NCI-H748 (cell line): ENCODE data around the gene UBE2J2.
"Not testable (repeated sequence)": the region's sequence is repeated elsewhere in the genome, so short reads cannot be mapped to it uniquely, and the experiment has no call there.

Source experiments
- DNase-seq: peaks from one replicate; lab custom pipeline; 2025; ENCODE audit not compliant: unreplicated experiment; lab: John Stamatoyannopoulos, UW

Gene UBE2J2

DNA sequence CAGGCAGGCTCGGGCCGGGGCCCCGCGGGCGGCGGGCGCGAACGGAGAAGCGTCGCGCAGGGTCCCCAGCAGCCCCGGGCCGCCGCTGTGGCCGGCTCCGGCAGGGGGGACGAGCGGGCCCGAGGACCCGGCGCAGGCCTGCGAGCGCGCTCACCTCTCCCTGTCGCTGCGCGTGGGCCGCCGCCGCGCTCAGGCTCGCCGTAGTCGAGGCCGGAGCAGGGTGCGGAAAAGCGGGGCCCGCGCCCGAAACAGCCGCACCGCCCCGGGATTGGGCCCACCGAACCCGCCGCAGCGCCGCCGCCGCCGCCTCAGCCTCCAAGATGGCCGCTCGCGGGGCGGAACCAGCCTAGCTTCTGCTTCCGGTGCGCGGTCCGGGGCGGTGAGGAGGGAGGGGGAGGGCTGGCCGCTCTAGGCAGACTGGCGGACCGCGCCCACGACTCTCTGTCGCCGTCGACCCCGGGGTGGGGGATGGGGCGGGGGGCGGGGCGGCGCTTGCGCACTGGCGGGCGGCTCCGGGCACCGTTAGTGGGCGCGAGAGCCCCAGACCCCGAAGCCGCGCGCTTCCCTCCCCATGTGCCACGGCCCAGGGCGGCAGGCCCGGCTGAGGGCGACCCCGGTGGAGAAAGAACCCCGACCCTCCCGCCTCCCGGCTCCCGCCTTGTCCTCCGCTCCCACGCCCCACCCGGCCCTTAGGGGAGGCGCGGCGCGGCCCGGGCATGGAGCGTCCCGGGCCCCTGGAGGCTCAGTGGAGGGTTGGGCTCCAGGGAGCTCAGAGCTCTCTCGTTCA is at the start of gene UBE2J2:
UBE2J2 (minus strand) TSS at position 343 of the 787 bp plus-strand sequence. CDS start 5,862 bp downstream, outside the sequence.
- DNase-seq, result peak; percentile 85

DNA sequence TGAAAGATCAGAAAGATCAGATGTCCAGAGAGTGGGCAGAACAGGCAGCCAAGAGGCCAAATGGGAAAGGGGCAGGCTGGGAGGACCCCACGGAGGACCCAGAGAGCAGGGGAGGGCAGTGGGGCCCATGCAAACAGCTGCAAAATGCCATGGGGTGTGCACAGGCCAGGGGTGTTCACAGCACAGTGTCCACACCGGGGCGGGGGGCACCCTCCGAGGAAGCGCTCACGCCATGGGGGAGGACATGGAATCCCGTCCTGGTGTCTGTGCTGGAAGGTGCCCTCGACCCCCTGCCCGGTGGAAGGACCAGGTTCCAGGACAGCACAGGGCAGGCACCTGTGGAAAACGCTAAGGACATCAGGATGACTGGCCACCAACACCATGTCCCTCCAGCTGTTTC is 49.3 kb upstream of the UBE2J2 start:
- DNase-seq, result no peak

DNA sequence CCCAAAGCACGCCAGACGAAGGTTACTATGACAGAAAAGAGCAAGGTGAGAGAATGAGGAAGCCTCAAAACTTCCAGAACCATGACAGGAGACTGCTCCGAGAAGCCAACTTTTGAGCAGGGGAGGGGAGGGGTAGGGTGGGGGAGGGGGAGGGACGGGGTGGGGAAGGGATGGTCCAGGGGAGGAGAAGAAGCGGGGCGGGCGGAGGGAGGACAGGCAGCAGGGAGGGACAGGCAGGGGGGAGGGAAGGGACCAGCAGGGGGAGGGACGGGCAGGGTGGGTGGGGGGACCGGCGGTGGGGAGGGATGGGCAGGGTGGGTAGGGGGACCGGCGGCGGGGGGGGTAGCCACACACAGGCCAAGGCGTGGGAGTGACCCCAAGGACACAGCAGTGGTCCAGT is 48.8 kb upstream of the UBE2J2 start:
- no peak for DNase-seq

DNA sequence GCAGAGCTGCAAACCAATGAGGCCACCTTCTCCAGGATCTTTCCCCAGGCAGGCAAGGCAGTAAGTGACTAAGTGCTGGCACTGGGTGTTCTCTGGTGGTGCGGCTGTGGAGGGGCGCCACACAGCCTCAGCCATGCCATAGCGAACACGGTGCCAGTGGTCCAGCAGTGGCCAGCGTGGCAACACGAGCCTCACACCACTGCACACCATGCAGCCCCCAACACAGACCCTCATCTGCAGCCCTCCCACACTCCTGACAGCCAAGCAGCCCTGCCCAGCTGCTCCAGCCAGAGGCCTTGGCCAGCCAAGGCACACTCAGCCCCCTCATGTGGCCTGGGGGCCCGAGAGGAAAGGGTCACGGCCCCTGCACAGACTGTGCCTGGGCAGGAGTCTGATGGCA is 47.8 kb upstream of the UBE2J2 start:
- no peak for DNase-seq

DNA sequence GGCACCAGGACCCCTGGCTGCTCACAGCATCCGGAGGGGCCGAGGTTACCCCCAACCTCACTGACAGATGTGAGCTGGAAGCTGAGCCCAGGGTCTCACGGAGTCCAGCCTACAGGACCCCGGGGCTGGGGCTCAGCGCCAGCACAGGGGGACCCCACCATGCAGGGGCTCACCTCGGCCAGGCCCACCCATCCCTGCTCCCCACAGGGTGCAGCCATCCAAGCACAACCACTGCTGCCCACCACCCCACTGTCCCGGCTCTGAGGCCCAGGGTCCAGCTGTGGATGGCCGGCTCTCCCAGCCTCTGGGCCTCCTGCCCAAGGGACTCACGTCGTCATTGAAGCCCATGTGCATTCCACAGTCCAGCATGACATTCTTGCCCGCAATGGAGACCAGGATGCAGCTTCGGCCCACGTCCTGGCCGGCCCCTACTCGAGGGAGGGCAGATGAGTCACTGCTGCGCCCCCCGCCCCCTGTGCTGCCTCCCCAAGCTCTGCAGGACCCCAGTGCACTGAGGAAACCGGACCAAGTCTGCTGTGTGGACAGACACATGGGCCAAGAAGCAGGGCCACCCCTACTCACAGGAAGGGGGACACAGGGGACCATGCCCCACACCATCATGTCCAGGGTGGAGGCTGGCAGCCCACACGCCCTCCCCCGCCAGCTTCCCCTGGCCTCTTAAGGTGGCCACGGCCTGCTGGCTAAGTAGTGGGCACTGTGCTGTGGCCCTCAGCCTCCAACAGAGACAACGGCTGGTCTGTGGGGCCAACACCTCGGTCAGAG is 47.2 kb upstream of the UBE2J2 start:
- DNase-seq, result no peak

DNA sequence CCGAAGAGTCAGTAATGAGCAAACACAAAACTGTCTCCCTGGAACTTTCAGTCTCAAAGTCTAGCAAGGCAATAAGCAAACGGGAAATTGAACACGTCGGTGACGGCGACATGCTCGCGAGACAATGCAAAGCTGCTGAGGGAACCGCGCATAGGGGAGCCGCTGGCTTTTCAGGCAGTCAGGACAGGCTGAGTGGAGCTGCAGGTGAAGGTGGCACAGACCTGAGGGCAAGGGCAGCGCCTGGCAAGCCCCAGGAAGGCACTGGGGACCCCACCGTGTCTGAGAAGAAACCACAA is 45.9 kb upstream of the UBE2J2 start:
- DNase-seq, result no peak

DNA sequence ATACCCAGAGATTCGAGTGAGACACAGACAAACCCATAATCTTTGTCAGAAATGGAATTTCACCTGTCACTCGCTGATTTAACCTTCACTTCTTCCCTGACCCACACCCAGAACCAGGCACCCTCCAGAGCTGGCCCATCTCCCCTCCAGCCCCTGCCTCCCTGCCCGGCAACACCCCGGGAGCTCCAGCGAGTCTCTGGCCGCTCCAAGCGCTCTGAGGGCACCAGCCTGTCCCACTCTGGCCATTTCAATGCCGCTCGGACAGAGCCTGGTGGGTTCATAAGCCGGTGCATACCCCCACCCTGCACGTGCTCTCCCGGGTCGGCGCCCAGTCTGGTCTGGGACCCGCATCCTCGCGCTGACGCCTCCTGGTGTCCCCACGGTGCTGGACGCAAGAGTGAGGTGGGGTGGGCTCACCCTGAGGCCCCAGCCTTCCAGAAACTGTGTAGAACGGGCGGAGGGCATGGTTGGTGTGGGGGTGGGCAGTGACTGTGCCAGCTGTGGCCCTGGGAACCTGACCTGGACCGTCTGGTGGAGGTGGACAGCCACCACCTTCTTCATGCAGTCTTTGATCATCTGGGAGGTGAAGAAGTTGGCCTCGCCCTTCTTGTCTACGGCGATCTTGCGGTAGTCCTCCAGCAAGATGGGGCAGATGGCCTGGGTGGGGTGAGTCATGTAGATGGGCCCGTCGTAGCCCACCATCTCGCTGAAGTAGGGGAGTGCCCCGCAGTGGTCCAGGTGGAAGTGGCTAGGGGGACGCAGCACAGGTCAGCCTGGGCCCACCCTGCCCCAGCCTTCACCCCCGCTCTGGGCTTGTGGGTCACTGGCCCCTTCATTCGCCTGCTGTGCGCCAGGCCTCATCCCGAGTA is 45.4 kb upstream of the UBE2J2 start:
- no peak for DNase-seq

DNA sequence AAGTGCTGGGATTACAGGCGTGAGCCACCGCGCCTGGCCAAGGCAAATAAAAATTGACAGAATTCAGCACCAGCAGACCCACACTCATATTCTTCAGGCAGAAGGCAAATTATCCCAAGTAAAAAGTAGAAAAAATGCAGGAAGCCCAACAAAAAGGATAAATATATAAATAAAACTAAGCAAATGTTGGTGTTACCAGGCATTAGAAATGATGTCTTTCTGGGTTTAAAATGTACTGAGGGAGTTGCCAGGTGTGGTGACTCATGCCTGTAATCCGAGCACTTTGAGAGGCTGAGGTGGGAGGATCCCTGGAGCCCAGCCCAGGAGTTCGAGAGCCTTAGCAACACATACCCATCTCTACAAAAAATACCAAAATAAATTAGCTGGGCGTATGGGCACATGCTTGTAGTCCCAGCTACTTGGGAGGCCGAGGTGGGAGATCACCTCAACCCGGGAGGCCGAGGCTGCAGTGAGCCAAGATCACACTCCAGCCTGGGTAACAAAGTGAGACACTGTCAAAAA is 44.5 kb upstream of the UBE2J2 start:
- DNase-seq, result peak; percentile 18

DNA sequence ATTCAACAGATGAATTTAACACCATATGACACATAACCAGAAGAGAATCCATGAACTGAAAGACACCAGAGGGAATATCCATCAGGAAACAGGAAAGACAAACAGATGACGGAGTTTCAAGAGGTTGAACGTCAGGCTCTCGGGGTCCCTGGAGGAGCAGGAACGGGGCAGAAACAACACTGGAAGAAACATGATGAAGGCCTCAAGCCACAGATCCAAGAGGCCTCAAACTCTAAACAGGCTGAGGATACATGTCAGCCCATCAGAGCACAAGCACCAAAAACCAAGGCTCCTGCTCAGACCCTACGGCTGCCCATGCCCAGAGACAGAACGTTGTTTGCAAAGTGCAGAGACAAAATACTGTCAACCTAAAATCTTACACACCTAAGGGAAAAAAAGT is 43.8 kb upstream of the UBE2J2 start:
- DNase-seq, result no peak

DNA sequence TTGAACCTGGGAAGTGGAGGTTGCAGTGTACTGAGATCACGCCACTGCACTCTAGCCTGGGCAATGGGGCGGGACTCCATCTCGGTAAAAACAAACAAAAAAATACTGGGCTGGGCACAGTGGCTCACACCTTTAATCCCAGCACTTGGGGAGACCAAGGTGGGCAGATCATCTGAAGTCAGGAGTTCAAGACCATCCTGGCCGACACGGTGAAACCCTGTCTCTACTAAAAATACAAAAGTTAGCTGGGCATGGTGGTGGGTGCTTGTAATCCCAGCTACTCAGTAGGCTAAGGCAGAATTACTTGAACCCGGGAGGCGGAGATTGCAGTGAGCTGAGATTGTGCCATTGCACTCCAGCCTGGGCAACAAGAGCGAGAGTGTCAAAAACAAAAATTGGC is 42.5 kb upstream of the UBE2J2 start:
- DNase-seq, result not testable (repeated sequence)

DNA sequence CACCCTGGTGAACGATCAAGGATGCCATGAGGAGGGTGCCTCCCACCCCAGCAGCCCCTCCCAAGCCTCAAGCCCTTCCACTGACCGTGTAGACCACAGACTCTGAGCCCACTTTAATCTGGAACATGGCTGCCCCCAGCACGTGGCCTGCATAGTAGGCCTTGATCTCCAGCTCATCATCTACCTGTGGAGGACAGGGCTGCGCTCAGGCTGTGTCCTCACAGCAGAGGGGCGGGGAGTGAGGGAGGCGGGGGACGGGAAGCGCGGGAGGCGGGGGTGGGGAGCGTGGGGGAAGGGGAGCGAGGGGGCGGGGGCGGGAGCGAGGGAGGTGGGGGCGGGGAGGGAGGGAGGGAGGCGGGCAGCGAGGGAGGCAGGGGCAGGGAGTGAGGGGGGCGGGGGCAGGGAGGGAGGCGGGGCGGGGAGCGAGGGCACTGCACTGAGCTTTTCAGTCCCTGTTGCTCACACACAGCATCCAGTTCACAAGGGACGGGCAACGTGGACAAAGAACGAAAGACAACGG is 41.8 kb upstream of the UBE2J2 start:
- DNase-seq, result no peak

DNA sequence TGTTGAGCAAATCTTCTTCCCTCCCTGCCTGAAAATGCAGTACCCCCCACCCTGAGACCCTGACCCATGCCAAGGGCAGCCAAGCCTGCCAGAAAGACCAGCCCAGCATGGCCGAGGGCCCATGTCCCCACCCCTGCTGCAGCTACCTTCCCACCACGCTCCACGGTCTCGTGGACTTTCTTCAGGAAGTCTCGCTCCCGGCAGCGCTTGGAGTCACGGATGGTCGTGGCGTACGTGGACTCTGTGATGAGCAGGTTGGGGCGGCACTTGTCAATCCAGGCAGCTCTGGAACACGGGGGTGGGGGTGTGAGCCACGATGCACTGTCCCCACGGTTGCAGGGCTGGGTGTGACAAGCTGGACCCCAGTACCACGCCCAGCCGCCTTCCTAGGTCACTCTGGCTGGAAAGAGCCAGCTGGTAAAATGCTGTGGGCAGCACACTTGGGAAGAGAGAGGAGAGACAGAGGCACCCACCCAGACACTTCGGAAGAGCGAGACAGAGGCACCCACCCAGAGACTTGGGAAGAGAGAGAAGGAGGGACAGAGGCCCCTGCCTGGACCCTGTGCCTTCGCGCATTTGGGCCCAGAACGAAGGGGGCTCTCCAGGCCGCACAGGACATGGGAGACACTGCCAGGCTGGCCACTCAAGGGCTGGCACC is 41.2 kb upstream of the UBE2J2 start:
- DNase-seq, result no peak

DNA sequence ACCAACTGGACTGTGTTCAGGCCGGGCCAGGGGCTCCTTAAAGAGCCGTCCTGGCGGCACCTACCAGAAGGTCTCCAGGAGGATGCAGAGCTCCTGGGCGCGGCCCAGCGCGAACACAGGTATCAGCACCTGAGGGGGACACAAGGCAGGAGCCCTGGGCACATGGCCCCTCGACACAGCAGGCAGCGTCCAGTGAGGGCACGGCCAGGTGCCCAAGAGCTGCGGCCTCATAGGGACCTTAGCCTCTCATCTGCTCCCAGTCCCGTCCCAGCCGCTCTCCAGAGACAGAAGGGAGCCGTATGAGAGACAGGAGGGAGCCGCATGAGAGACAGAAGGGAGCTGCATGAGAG is 40.6 kb upstream of the UBE2J2 start:
- no peak for DNase-seq

DNA sequence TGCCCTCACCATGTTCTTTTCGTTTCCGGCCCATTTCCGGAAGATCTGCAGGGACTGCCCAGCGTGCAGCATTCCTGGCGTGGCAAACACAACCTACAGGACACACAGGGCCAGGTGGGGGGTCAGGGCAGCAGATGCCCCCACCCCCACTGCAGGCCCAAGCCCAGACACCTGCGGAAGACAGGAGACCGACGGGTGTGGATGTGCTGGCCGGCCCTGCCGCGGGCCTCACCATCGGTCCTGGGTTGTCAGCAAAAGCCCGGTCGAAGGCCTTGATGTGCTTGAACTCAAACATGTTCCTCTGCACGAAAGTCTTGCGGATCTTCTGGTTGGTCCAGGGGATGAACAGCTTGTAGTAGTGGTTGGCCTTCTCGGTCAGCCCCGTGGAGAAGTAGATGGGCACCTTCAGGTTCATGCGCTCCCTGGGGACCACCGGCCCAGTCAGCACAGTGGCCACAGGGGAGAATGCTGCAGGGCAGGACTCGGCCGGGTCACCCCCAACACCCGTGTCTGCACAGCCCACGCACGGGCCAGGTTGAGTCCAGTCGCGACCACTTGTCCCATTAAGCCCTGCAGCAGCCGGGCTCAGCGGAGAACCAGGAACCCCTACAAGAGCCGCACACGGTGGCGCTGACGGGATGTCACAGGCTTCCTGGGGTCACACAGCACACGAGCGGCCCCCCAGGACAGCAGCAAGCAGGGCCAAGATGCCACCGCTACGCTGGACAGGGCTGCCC is 40.0 kb upstream of the UBE2J2 start:
- no peak for DNase-seq

DNA sequence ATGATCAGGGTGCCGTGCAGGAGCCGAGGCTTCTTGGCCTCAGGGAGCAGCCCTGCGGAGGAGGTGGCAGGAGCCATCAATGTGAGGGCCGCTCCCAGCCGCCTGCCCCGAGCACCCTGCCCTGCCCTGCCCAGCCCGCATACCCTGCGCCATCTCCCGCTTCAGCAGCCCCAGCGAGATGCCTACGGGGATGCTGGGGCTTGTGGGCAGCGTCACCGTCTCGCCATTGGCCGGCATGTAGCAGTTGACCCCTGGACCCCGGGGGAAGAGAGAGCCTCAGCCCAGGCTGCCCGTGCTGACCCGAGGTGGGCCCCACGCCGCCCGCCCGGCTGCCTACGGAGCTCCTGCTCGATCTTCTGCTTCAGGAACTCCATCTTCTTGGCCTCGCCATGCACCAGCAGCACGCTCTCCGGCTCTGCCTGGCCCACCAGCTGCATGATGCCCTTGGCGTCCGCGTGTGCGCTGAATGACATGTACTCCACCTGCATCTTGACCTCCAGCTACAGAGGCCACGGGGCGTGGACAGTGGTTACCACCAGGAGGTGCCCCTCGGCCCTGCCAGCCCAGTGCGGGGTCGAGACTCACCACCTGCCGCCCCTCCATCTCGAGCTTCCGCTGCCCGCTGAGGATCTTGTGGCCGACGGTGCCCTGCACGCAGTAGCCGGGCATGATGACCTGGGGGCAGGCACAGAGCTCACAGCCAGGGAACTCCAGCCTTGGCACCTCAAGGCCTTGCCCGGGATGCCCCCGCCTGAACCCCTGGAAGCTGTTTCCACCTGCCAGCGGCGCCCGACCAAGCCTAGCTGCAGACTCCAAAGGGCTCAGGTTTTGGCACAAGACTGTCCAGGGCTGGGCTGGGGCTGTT is 39.0 kb upstream of the UBE2J2 start:
- no peak for DNase-seq

DNA sequence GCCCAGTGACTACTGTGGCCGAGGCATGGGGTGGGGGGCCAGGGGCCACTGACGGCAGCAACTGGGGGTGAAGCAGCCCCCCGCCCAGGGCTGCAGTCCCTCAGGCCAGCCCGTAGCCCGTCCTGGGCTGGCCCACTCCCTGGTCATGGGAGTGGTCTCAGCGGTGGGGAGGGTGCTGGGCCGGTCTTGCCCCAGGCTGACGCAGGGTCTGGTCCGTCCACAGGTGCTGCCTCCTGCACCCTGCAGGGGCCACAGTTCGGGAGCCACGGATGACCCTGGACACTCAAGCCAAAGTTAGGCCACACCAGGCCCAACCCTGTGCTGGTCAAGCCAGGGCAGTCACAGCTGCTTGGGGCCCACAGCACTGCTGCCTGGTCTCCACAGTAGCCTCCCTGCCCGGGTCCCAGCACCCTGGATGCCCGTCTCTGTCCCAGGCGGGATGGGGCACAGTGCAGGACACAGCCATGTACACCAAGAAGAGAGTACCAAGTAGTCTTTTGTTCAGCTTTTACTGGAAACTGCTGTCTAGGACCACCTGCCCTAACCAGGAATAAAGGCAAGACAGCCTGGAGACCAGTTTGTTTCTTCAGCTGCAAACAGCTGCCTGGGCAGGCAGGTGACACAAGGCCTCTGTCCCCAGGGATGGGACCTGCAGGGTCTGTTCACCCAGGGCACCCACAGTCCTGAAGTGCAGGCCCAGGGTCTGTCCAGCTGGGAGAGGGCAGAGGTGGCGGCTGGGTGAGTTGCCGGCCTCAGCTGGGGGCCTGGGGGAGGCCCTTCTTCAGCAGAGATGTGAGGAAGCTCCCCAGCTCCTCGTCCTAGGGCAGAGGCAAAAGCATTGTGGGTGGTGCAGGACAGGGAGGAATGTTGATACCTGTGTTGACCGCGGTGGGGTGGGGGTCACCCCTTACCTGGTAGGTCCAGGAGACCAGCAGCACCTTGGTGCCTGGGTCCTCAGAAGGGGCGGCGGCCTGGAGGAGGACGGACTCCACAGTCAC is 37.8 kb upstream of the UBE2J2 start:
- no peak for DNase-seq

DNA sequence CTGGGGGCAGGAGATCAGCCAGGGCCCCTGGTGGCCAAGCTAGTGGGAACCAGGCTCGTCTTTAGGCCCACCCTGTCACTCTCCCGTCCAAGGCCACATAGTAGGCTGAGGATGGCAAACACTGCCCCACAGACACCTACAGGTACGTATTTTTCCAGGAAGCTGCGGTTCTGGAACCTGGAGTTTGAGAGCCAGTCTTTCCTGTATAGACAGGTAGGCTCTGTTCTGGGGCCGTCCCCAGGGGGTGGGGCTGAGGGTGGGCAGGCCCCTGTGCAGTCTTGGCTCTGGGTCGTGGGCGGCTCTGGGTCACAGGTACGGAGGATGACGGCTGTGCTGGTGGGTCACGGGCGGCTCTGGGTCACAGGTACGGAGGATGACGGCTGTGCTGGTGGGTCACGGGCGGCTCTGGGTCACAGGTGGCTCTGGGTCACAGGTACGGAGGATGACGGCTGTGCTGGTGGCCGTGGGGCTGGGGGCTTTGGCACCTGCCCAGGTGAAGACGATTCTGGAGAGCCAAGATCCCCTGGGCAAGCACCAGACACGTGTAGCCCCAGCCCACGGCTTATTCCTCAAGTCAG is 36.9 kb upstream of the UBE2J2 start:
- no peak for DNase-seq

DNA sequence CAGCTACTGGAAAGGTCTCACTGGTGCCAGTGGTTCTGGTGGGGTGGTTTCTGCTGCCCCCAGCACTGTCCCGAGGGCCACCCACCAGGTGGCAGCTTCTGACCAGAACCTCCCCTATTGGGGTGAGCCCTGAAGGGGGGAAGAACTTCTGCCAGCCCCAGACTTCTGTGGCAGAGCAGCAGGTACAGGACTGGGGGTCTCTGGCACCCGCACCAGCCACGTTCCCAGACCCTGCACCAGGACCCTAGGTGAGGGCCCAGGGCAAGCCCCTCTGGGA is 36.4 kb upstream of the UBE2J2 start:
- DNase-seq, result no peak
